Globus pallidus (tissue), 1 donor: ENCODE measurements around the gene ACSBG1.
A peak's percentile ranks its signal among the peaks of the same experiment; 100 is the strongest.

Source experiments
- DNase-seq: peaks from one replicate; pipeline ENCODE4 v3.0.0-alpha.2; 2015; ENCODE audit warnings: low spot score

ACSBG1 gene

GRCh38 chr15:78220713-78221112 is 13.7 kb downstream of the ACSBG1 start:
- DNase-seq: no peak

GRCh38 chr15:78216276-78217104 is 17.9 kb downstream of the ACSBG1 start:
- peak; percentile 79 for DNase-seq

- no peak for DNase-seq
Measured at GRCh38 chr15:78213956-78214355, 20.4 kb downstream of the ACSBG1 start.

GRCh38 chr15:78213425-78213750 is 21.0 kb downstream of the ACSBG1 start:
- DNase-seq: no peak

- peak; percentile 60 for DNase-seq
Measured at GRCh38 chr15:78212546-78213424, 21.6 kb downstream of the ACSBG1 start.

- DNase-seq: no peak
Measured at GRCh38 chr15:78212008-78212407, 22.4 kb downstream of the ACSBG1 start.

GRCh38 chr15:78211189-78211921 is 23.0 kb downstream of the ACSBG1 start:
- DNase-seq: peak; percentile 79

GRCh38 chr15:78210349-78210717 is 24.0 kb downstream of the ACSBG1 start:
- no peak for DNase-seq

GRCh38 chr15:78209646-78210348 is 24.6 kb downstream of the ACSBG1 start:
- DNase-seq: no peak

- DNase-seq: no peak
Measured at GRCh38 chr15:78208887-78209645, 25.3 kb downstream of the ACSBG1 start.

GRCh38 chr15:78208341-78208844 is 26.0 kb downstream of the ACSBG1 start:
- DNase-seq: no peak

- DNase-seq: no peak
Measured at GRCh38 chr15:78207641-78208340, 26.6 kb downstream of the ACSBG1 start.

- DNase-seq: no peak
Measured at GRCh38 chr15:78207110-78207458, 27.3 kb downstream of the ACSBG1 start.

GRCh38 chr15:78206326-78207109 is 27.8 kb downstream of the ACSBG1 start:
- DNase-seq: no peak

GRCh38 chr15:78205856-78206255 is 28.5 kb downstream of the ACSBG1 start:
- DNase-seq: no peak

GRCh38 chr15:78205337-78205736 is 29.0 kb downstream of the ACSBG1 start:
- no peak for DNase-seq

GRCh38 chr15:78204351-78205309 is 29.7 kb downstream of the ACSBG1 start:
- DNase-seq: peak; percentile 87
